HL-60 (cell line): ENCODE measurements around the gene IGFBP3.

Experiments used
- CTCF ChIP-seq: IDR thresholded peaks from one replicate; pipeline ENCODE4 v1.5.1; 2011; ENCODE audit warnings: low read length, control low read depth, inconsistent platforms; ENCODE audit not compliant: insufficient read depth
- GABPA ChIP-seq: IDR thresholded peaks from 2 replicates; pipeline ENCODE4 v1.6.1; 2012; ENCODE audit warnings: low read depth
- POLR2AphosphoS5 ChIP-seq: IDR thresholded peaks from 2 replicates; pipeline ENCODE4 v1.6.1; 2012; ENCODE audit warnings: low read depth
- SPI1 ChIP-seq: IDR thresholded peaks from 2 replicates; pipeline ENCODE4 v1.6.1; 2012; ENCODE audit warnings: low read depth, mild to moderate bottlenecking, borderline replicate concordance
- TF ChIP-seq, protein P1 (sequence below): IDR thresholded peaks from 2 replicates; pipeline ENCODE4 v1.6.1; 2012; ENCODE audit warnings: low read depth; ENCODE audit not compliant: insufficient replicate concordance

GRCh38 chr7:45878457-45879144 lies 42.5 kb downstream of the IGFBP3 start:
- no peak for TF ChIP-seq CTCF
- TF ChIP-seq, protein P1, sequence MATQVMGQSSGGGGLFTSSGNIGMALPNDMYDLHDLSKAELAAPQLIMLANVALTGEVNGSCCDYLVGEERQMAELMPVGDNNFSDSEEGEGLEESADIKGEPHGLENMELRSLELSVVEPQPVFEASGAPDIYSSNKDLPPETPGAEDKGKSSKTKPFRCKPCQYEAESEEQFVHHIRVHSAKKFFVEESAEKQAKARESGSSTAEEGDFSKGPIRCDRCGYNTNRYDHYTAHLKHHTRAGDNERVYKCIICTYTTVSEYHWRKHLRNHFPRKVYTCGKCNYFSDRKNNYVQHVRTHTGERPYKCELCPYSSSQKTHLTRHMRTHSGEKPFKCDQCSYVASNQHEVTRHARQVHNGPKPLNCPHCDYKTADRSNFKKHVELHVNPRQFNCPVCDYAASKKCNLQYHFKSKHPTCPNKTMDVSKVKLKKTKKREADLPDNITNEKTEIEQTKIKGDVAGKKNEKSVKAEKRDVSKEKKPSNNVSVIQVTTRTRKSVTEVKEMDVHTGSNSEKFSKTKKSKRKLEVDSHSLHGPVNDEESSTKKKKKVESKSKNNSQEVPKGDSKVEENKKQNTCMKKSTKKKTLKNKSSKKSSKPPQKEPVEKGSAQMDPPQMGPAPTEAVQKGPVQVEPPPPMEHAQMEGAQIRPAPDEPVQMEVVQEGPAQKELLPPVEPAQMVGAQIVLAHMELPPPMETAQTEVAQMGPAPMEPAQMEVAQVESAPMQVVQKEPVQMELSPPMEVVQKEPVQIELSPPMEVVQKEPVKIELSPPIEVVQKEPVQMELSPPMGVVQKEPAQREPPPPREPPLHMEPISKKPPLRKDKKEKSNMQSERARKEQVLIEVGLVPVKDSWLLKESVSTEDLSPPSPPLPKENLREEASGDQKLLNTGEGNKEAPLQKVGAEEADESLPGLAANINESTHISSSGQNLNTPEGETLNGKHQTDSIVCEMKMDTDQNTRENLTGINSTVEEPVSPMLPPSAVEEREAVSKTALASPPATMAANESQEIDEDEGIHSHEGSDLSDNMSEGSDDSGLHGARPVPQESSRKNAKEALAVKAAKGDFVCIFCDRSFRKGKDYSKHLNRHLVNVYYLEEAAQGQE, result no peak
- TF ChIP-seq POLR2AphosphoS5, result no peak
- no peak for TF ChIP-seq GABPA
- TF ChIP-seq SPI1, result no peak
